ENCODE measurements around the gene REG1B. TPM values are rescaled to one million over a fixed set of nuclear protein-coding genes. Genes with fewer than 3 reads are reported as not detected.

REG1B gene
- total and polyA plus RNA-seq, 2 donors (not counting 1 experiment from before 2014, with no cell fraction given), result not detected

DNA sequence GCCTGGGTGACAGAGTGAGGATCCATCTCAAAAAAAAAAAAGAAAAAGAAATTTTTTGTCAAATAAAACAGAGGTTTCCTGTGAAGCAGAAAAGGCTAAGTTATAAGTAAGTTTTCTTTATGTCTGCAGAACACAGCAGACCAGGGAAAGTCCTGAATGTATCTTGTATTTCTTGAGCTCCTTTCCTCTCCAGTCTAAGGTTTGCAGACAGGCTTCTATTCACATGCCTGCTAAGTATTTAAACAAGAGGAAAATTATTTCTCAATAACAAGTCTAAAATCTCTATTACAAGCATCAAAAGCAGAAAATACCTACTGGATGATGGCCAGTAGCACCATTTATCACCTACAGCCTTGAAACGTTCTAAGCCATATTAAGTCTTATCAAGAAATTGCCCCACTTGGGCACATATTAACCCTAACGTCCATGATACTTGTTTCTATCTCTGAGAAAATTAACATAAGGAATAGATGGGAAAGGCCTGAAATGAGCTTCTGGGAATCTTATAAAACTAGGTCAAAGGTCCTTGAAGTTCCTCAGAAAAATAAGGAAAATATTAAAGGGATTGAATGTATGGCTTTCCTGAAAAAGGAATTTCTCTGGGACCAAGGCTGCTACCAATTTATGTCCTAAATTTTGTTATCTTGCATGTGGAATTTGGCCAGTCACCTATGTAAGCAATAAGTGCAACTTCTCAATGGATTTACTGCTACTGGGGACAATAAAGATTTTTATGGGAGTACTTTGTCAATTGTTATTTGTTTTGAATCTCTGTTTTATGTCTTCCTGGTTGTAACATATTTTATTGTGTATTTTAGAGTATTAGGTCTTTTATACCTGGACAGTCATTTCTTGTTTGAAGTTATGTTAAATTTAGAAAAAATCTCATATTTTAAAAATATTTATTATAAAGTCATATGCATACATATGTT, 29.5 kb upstream of the REG1B start:
- Histone ChIP-seq H3K79me2 (ENCODE audit: control insufficient read depth, insufficient read depth, low read length) (no peaks in the 10 kb centered on the region), H3K9ac (ENCODE audit: low read length) (no peak overlapping the region), H3K4me1 (ENCODE audit: control insufficient read depth in 2 of 2, insufficient read depth in 2 of 2, low read length in 2 of 2) (no peaks in the 10 kb centered on the region), H3K4me2 (replicated peaks; ENCODE audit: low read depth, low read length, poor library complexity, severe bottlenecking) (no peak overlapping the region), H3K9me3 (ENCODE audit: control extremely low read depth in 1 of 3, control insufficient read depth in 2 of 3, insufficient read depth in 1 of 3, low read length in 2 of 3) (no peaks in the 10 kb centered on the region), H3K27ac (ENCODE audit: low read length in 2 of 2) (no peak overlapping the region), H4K20me1 (ENCODE audit: control insufficient read depth, insufficient read depth, low read length, poor library complexity, severe bottlenecking) (no peaks in the 10 kb centered on the region), H2AFZ (ENCODE audit: insufficient read depth, low read depth, low read length, poor library complexity, severe bottlenecking) (no peak overlapping the region), H3K4me3 (ENCODE audit: control extremely low read depth in 1 of 5, extremely low read depth in 1 of 5, insufficient read depth in 1 of 5, low read depth in 2 of 5, low read length in 4 of 5) (no peak overlapping the region), H3K27me3 (replicated peaks in 1 of 4; ENCODE audit: control extremely low read depth in 1 of 4, control insufficient read depth in 3 of 4, insufficient read depth in 4 of 4, low read length in 3 of 4) (no peaks in the 10 kb centered on the region), H3K36me3 (replicated peaks in 1 of 2; ENCODE audit: control extremely low read depth in 1 of 2, control insufficient read depth in 1 of 2, extremely low read depth in 1 of 2, insufficient read depth in 2 of 2, low read length in 1 of 2) (no peaks in the 10 kb centered on the region)
- WGBS (ENCODE audit: insufficient coverage), result no CpG with 5 or more reads among the region's 2 CpGs
- no peak overlapping the region for H3K27ac Mint-ChIP-seq
- intact Hi-C loops (cut with micrococcal nuclease), result no loop called here
- H3K27me3 Mint-ChIP-seq, result no peaks in the 10 kb centered on the region
- H3K4me1 Mint-ChIP-seq, result peaks cover 2% of the 10 kb centered on the region
- no peaks in the 10 kb centered on the region for H3K9me3 Mint-ChIP-seq (ENCODE audit: insufficient read depth)
- DNase-seq (no peak), ATAC-seq (ENCODE audit: low read depth) (no peak)
- ChIA-PET CTCF (no interaction called here), POLR2A (no interaction called here)
- TF ChIP-seq, protein P1, sequence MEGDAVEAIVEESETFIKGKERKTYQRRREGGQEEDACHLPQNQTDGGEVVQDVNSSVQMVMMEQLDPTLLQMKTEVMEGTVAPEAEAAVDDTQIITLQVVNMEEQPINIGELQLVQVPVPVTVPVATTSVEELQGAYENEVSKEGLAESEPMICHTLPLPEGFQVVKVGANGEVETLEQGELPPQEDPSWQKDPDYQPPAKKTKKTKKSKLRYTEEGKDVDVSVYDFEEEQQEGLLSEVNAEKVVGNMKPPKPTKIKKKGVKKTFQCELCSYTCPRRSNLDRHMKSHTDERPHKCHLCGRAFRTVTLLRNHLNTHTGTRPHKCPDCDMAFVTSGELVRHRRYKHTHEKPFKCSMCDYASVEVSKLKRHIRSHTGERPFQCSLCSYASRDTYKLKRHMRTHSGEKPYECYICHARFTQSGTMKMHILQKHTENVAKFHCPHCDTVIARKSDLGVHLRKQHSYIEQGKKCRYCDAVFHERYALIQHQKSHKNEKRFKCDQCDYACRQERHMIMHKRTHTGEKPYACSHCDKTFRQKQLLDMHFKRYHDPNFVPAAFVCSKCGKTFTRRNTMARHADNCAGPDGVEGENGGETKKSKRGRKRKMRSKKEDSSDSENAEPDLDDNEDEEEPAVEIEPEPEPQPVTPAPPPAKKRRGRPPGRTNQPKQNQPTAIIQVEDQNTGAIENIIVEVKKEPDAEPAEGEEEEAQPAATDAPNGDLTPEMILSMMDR (IDR thresholded peaks at IDR 0.05), result no peak
- TF ChIP-seq EZH2 (IDR thresholded peaks at IDR 0.05; ENCODE audit: borderline replicate concordance, insufficient read depth, low read depth, low read length, poor library complexity, severe bottlenecking), result no peak
- no peak overlapping the region for H3K4me3 Mint-ChIP-seq

DNA sequence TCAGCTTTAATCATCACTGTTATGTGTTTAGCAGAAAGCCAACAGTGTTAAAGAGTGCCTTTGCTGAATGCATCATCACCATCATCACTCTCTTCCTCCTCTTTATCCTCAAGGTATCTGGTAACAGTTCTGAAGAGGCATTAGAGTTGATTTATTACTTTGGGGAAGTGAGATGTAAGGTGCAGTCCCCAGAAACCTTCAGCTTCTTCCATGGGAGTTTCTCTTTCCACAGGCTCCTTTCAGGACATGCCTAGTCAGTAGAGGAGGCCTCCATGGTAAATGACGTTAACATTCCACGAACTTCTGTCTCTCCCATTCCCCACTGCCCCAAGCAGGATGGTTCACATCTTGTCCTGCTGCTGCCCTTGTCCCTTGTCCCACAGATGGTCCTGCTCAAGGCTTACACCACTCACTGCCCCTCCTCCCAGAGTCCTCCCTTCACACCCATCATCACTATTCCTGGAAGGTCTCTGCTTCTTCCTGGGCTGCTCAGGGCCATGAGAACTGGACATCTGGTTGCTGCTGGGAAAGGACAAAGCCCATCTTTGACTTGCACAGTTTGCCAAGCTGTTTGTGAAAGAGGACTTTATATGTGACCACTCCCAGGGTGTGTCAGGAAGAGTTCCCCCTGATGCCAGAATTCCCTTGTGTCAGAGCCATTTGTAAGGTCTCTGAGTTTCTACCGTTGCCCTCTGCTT, 27.2 kb upstream of the REG1B start:
- DNase-seq, result no peak
- no peaks in the 10 kb centered on the region for H3K36me3 ChIP-seq (replicated peaks in 1 of 2; ENCODE audit: control extremely low read depth in 1 of 2, control insufficient read depth in 1 of 2, extremely low read depth in 1 of 2, insufficient read depth in 2 of 2, low read length in 1 of 2)
- ATAC-seq (ENCODE audit: low read depth), result no peak
- TF ChIP-seq, protein P1 (IDR thresholded peaks at IDR 0.05), result no peak
- no peaks in the 10 kb centered on the region for H3K79me2 ChIP-seq (ENCODE audit: control insufficient read depth, insufficient read depth, low read length)
- no peaks in the 10 kb centered on the region for H3K9me3 ChIP-seq (ENCODE audit: control extremely low read depth in 1 of 3, control insufficient read depth in 2 of 3, insufficient read depth in 1 of 3, low read length in 2 of 3)
- H4K20me1 ChIP-seq (ENCODE audit: control insufficient read depth, insufficient read depth, low read length, poor library complexity, severe bottlenecking), result no peaks in the 10 kb centered on the region
- H3K27me3 ChIP-seq (replicated peaks in 1 of 4; ENCODE audit: control extremely low read depth in 1 of 4, control insufficient read depth in 3 of 4, insufficient read depth in 4 of 4, low read length in 3 of 4), result no peaks in the 10 kb centered on the region
- ChIA-PET POLR2A (no interaction called here), CTCF (no interaction called here)
- no peak overlapping the region for H3K27ac Mint-ChIP-seq
- no peaks in the 10 kb centered on the region for H3K4me1 ChIP-seq (ENCODE audit: control insufficient read depth in 2 of 2, insufficient read depth in 2 of 2, low read length in 2 of 2)
- 90% methylated on average over 2 of the region's 3 CpGs for WGBS (ENCODE audit: insufficient coverage)
- no peak overlapping the region for H3K9ac ChIP-seq (ENCODE audit: low read length)
- no peak overlapping the region for H3K27ac ChIP-seq (ENCODE audit: low read length in 2 of 2)
- intact Hi-C loops (cut with micrococcal nuclease), result no loop called here
- H3K27me3 Mint-ChIP-seq, result no peaks in the 10 kb centered on the region
- peaks cover 2% of the 10 kb centered on the region for H3K4me1 Mint-ChIP-seq
- no peaks in the 10 kb centered on the region for H3K9me3 Mint-ChIP-seq (ENCODE audit: insufficient read depth)
- no peak overlapping the region for H3K4me3 Mint-ChIP-seq
- H2AFZ ChIP-seq (ENCODE audit: insufficient read depth, low read depth, low read length, poor library complexity, severe bottlenecking), result no peak overlapping the region
- no peak overlapping the region for H3K4me2 ChIP-seq (replicated peaks; ENCODE audit: low read depth, low read length, poor library complexity, severe bottlenecking)
- H3K4me3 ChIP-seq (ENCODE audit: control extremely low read depth in 1 of 5, extremely low read depth in 1 of 5, insufficient read depth in 1 of 5, low read depth in 2 of 5, low read length in 4 of 5), result no peak overlapping the region

Measured in B cell (primary cell).